Panc1 (cell line): ENCODE data around the gene NR2E1.

Experiments used
- CTCF ChIP-seq: fragments of 450-650 bp; IDR thresholded peaks from 2 replicates; pipeline ENCODE4 v1.5.1; 2017; ENCODE audit warnings: mild to moderate bottlenecking
- POLR2AphosphoS5 ChIP-seq: IDR thresholded peaks from 2 replicates; pipeline ENCODE4 v1.6.1; 2012; ENCODE audit warnings: mild to moderate bottlenecking, low read depth, low read length, moderate library complexity
- REST ChIP-seq, 2 experiments: IDR thresholded peaks; 2 replicates each; pipeline ENCODE4 v1.6.1; 2011 to 2012; ENCODE audit warnings: low read depth in 2 of 2, control low read depth in 1 of 2, low read length in 1 of 2, mild to moderate bottlenecking in 1 of 2, moderate library complexity in 1 of 2; ENCODE audit not compliant: insufficient read depth in 1 of 2
- SIN3A ChIP-seq: IDR thresholded peaks from 2 replicates; pipeline ENCODE4 v1.6.1; 2012; ENCODE audit warnings: low read depth, mild to moderate bottlenecking, low read length, moderate library complexity, borderline replicate concordance; ENCODE audit not compliant: insufficient read depth
- TCF7L2 ChIP-seq: IDR thresholded peaks from 2 replicates; pipeline ENCODE4 v1.6.1; 2011; ENCODE audit warnings: mild to moderate bottlenecking, low read depth, low read length, inconsistent platforms

- TF ChIP-seq CTCF, result no peak
- TF ChIP-seq REST (IDR thresholded peaks at IDR 0.05; ENCODE audit: insufficient read depth in 1 of 2, low read depth in 2 of 2, low read length in 1 of 2), result no peak
- TF ChIP-seq POLR2AphosphoS5, result no peak
- TF ChIP-seq TCF7L2, result no peak
- TF ChIP-seq SIN3A, result no peak
These were observed 20.2 kb upstream of the NR2E1 start for GRCh38 chr6:108145639-108146038.
